Breast epithelium (tissue), 3 donors: ENCODE results near the gene VEPH1.

Experiments used
- CTCF ChIP-seq, 3 donors: fragments of 450-650 bp; IDR thresholded peaks; one replicate each; pipeline ENCODE4 v1.5.1; 2016 to 2017; ENCODE audit warnings: antibody characterized with exemption in 3 of 3, mild to moderate bottlenecking in 3 of 3, moderate library complexity in 3 of 3
- POLR2A ChIP-seq: fragments of 450-650 bp; IDR thresholded peaks from one replicate; pipeline ENCODE4 v1.6.1; 2016; ENCODE audit warnings: antibody characterized with exemption, mild to moderate bottlenecking, moderate library complexity

- TF ChIP-seq CTCF (IDR thresholded peaks at IDR 0.05) (no peak), POLR2A (no peak)
Observed at GRCh38 chr3:157500232-157500631, 3.0 kb downstream of the VEPH1 start.
